SK-N-SH (cell line): ENCODE data around the gene BTRC. TPM values are rescaled to one million over a fixed set of nuclear protein-coding genes. Genes with fewer than 3 reads are reported as not detected.

Experiments
- CTCF ChIA-PET: fragments of 300-600, 350-600 bp; formaldehyde crosslinking; extraction: SDS; loops from one replicate; lab custom pipeline; 2021; lab: Yijun Ruan, JAX
- POLR2A ChIA-PET: fragments of 350-600 bp; sonication (Branson Sonifier 250); formaldehyde crosslinking; extraction: SDS; loops from one replicate; lab custom pipeline; 2020; ENCODE audit warnings: antibody characterized with exemption, inconsistent platforms; lab: Yijun Ruan, JAX
- DNase-seq: peaks from one replicate; pipeline ENCODE4 v3.0.0; 2012
- H2AFZ ChIP-seq: fragments of 200-600 bp; sonication (generic); 2 replicates; pipeline ENCODE4 v1.8.1; 2016; ENCODE audit warnings: antibody characterized with exemption, mild to moderate bottlenecking, low read depth
- H3F3A ChIP-seq: fragments of 200-600 bp; sonication (generic); replicated peaks from 2 replicates; pipeline ENCODE3; 2016; ENCODE audit warnings: antibody characterized with exemption, mild to moderate bottlenecking; ENCODE audit not compliant: insufficient read depth
- H3K27ac ChIP-seq, 2 experiments: fragments of 200-500 bp in 1 of 2; fragments of 200-600 bp in 1 of 2; sonication (Bioruptor generic) in 1 of 2; sonication (generic), shearing (Covaris generic) in 1 of 2; 2 replicates each; pipeline versions ENCODE4 v1.5.1 to v1.6.1; 2014 to 2016; ENCODE audit warnings: low read depth in 2 of 2, inconsistent platforms in 1 of 2, low read length in 1 of 2, mild to moderate bottlenecking in 1 of 2, mixed read lengths in 1 of 2
- H3K27me3 ChIP-seq: fragments of 200-600 bp; sonication (generic), shearing (Covaris generic); 2 replicates; pipeline ENCODE4 v1.6.1; 2016; ENCODE audit warnings: mixed run types; ENCODE audit not compliant: insufficient read depth
- H3K36me3 ChIP-seq, 2 experiments: fragments of 200-500 bp in 1 of 2; fragments of 200-600 bp in 1 of 2; sonication (Bioruptor generic) in 1 of 2; sonication (generic) in 1 of 2; replicated peaks in 1 of 2; 2 replicates each; pipeline versions ENCODE3 to v1.5.1; 2014 to 2016; ENCODE audit warnings: low read length in 1 of 2, mild to moderate bottlenecking in 1 of 2; ENCODE audit not compliant: insufficient read depth in 2 of 2, control insufficient read depth in 1 of 2
- H3K4me1 ChIP-seq, 2 experiments: fragments of 200-500 bp in 1 of 2; fragments of 200-600 bp in 1 of 2; sonication (Bioruptor generic) in 1 of 2; sonication (generic), shearing (Covaris generic) in 1 of 2; 2 replicates each; pipeline versions ENCODE4 v1.5.1 to v1.6.1; 2014 to 2016; ENCODE audit warnings: low read depth in 1 of 2, low read length in 1 of 2, mixed run types in 1 of 2; ENCODE audit not compliant: insufficient read depth in 2 of 2, control insufficient read depth in 1 of 2
- H3K4me2 ChIP-seq: fragments of 200-600 bp; sonication (generic), shearing (Covaris generic); 2 replicates; pipeline ENCODE4 v1.6.1; 2017; ENCODE audit warnings: mixed run types
- H3K4me3 ChIP-seq, 2 experiments: fragments of 200-500 bp in 1 of 2; fragments of 200-600 bp in 1 of 2; sonication (Bioruptor generic) in 1 of 2; sonication (generic), shearing (Covaris generic) in 1 of 2; 2 replicates each; pipeline versions ENCODE4 v1.5.1 to v1.8.1; 2014 to 2016; ENCODE audit warnings: low read depth in 2 of 2, inconsistent platforms in 1 of 2, low read length in 1 of 2, mild to moderate bottlenecking in 1 of 2, mixed read lengths in 1 of 2, moderate library complexity in 1 of 2
- H3K79me2 ChIP-seq: fragments of 200-600 bp; sonication (generic); 2 replicates; pipeline ENCODE4 v1.8.1; 2017; ENCODE audit warnings: mild to moderate bottlenecking; ENCODE audit not compliant: insufficient read depth
- H3K9ac ChIP-seq: fragments of 200-600 bp; sonication (generic); 2 replicates; pipeline ENCODE4 v1.6.1; 2017; ENCODE audit warnings: mixed run types
- H3K9me2 ChIP-seq: fragments of 200-600 bp; sonication (generic); 2 replicates; pipeline ENCODE4 v1.6.1; 2017; ENCODE audit warnings: mixed run types
- H3K9me3 ChIP-seq: fragments of 200-600 bp; sonication (generic); 2 replicates; pipeline ENCODE4 v1.6.1; 2017; ENCODE audit warnings: mixed run types, mild to moderate bottlenecking, moderate library complexity
- H4K20me1 ChIP-seq: fragments of 200-600 bp; sonication (generic); 2 replicates; pipeline ENCODE4 v1.6.1; 2017; ENCODE audit warnings: mild to moderate bottlenecking, mixed run types; ENCODE audit not compliant: insufficient read depth
- CHD2 ChIP-seq: fragments of 150-350 bp; IDR thresholded peaks from 2 replicates; pipeline ENCODE4 v1.6.1; 2018; ENCODE audit warnings: low read length; ENCODE audit not compliant: partially characterized antibody
- CTCF ChIP-seq: fragments of 200-600 bp; sonication (generic); IDR thresholded peaks from 2 replicates; pipeline ENCODE4 v1.6.1; 2017; ENCODE audit warnings: antibody characterized with exemption, mild to moderate bottlenecking, moderate library complexity
- ELF1 ChIP-seq: IDR thresholded peaks from 2 replicates; pipeline ENCODE4 v1.4.0; 2012
- EP300 ChIP-seq, 2 experiments: IDR thresholded peaks; 2 replicates each; pipeline versions ENCODE4 v1.4.0 to v1.6.1; 2012; ENCODE audit warnings: borderline replicate concordance in 1 of 2, low read depth in 1 of 2, low read length in 1 of 2
- EZH2phosphoT487 ChIP-seq: fragments of 200-600 bp; sonication (generic); IDR thresholded peaks from 2 replicates; pipeline ENCODE4 v1.6.1; 2017; ENCODE audit warnings: low read depth, mixed run types, mild to moderate bottlenecking, antibody characterized with exemption, moderate library complexity, borderline replicate concordance
- FOXM1 ChIP-seq: IDR thresholded peaks from 2 replicates; pipeline ENCODE4 v1.4.0; 2012; ENCODE audit warnings: low read depth, mild to moderate bottlenecking
- GATA2 ChIP-seq: sonication (generic); formaldehyde crosslinking; IDR thresholded peaks from 2 replicates; pipeline ENCODE4 v1.5.0; 2020; ENCODE audit warnings: mild to moderate bottlenecking, missing genetic modification reagents
- IRF3 ChIP-seq: fragments of 150-350 bp; IDR thresholded peaks from 2 replicates; pipeline ENCODE4 v1.6.1; 2016; ENCODE audit warnings: mild to moderate bottlenecking, low read depth, low read length
- JUND ChIP-seq: IDR thresholded peaks from 2 replicates; pipeline ENCODE4 v1.4.0; 2012
- MAX ChIP-seq: IDR thresholded peaks from 2 replicates; pipeline ENCODE4 v1.4.0; 2012; ENCODE audit warnings: low read depth
- MXI1 ChIP-seq: IDR thresholded peaks from 2 replicates; pipeline ENCODE4 v1.6.1; 2012; ENCODE audit warnings: mild to moderate bottlenecking, low read depth, low read length, improper control_type of control experiment
- NFIC ChIP-seq: IDR thresholded peaks from 2 replicates; pipeline ENCODE4 v1.4.0; 2012; ENCODE audit warnings: borderline replicate concordance
- PBX3 ChIP-seq: IDR thresholded peaks from 2 replicates; pipeline ENCODE4; 2012
- RFX5 ChIP-seq: IDR thresholded peaks from 2 replicates; pipeline ENCODE4 v1.6.1; 2012; ENCODE audit warnings: mild to moderate bottlenecking, improper control_type of control experiment, low read length
- TAF1 ChIP-seq: IDR thresholded peaks from 2 replicates; pipeline ENCODE4 v1.6.1; 2012; ENCODE audit warnings: low read depth, mild to moderate bottlenecking, low read length, moderate library complexity, borderline replicate concordance
- TCF12 ChIP-seq: IDR thresholded peaks from 2 replicates; pipeline ENCODE4 v1.4.0; 2012
- TEAD4 ChIP-seq: IDR thresholded peaks from 2 replicates; pipeline ENCODE4 v1.4.0; 2012; ENCODE audit warnings: mild to moderate bottlenecking, borderline replicate concordance; ENCODE audit not compliant: insufficient read depth
- USF1 ChIP-seq: IDR thresholded peaks from 2 replicates; pipeline ENCODE4 v1.4.0; 2012; ENCODE audit warnings: low read depth, borderline replicate concordance
- USF2 ChIP-seq: fragments of 150-350 bp; IDR thresholded peaks from 2 replicates; pipeline ENCODE4 v1.6.1; 2017; ENCODE audit warnings: antibody characterized with exemption, low read length, low read depth, borderline replicate concordance
- whole genome bisulfite sequencing: methylation state at CpG from one replicate; pipeline ENCODE4 v1.1.6; 2017; ENCODE audit warnings: low lambda C conversion rate; 5-methylcytosine and 5-hydroxymethylcytosine counted together
- polyA plus RNA-seq, 3 experiments: library from polyadenylated mRNA; depleted of rRNA; stranded (reverse); fragments of >200 nt; gene quantifications; 2 replicates each; pipeline ENCODE4 v1.2.3, GENCODE V29; 2012

Gene BTRC
- polyA plus RNA-seq, 1 of the 3 experiments (the other 2 are of a cell fraction), result 6.5 TPM

GRCh38 chr10:101393378-101393777 is 39.4 kb downstream of the BTRC start:
- H3K9me3 ChIP-seq, result no peaks in the 10 kb centered on the region
- peaks cover 14% of the 10 kb centered on the region; the same call in 1 of the 2 replicates for H4K20me1 ChIP-seq
- POLR2A ChIA-PET, result no interaction called here
- H3K4me3 ChIP-seq, result no peak overlapping the region
- CTCF ChIA-PET, result no interaction called here
- TF ChIP-seq NFIC (no peak), USF1 (no peak), MXI1 (no peak), PBX3 (no peak), JUND (no peak), CHD2 (no peak), EP300 (IDR thresholded peaks at IDR 0.05; ENCODE audit: borderline replicate concordance in 1 of 2, low read depth in 1 of 2, low read length in 1 of 2) (no peak), TEAD4 (no peak), CTCF (no peak), EZH2phosphoT487 (no peak)
- no peak overlapping the region for H2AFZ ChIP-seq
- DNase-seq, result no peak
- H3K79me2 ChIP-seq, result peaks cover 23% of the 10 kb centered on the region
- H3F3A ChIP-seq, result peaks cover 9% of the 10 kb centered on the region
- H3K9me2 ChIP-seq, result no peaks in the 10 kb centered on the region
- H3K27me3 ChIP-seq, result no peaks in the 10 kb centered on the region
- 79% methylated on average over 2 of the region's 2 CpGs for WGBS
- H3K9ac ChIP-seq, result no peak overlapping the region
- H3K4me1 ChIP-seq, result peaks cover 3 to 6% of the 10 kb centered on the region in 2 experiments; a peak in 3 of 4 replicates
- H3K4me2 ChIP-seq, result no peak overlapping the region
- H3K36me3 ChIP-seq, result no peaks in the 10 kb centered on the region
- H3K27ac ChIP-seq, result no peak overlapping the region

GRCh38 chr10:101394524-101395133 is 40.7 kb downstream of the BTRC start:
- Histone ChIP-seq H3K9me2 (no peaks in the 10 kb centered on the region), H3K4me1 (peaks cover 3 to 6% of the 10 kb centered on the region in 2 experiments; a peak in 3 of 4 replicates), H3K27ac (no peak overlapping the region), H3K9ac (no peak overlapping the region), H3K4me3 (no peak overlapping the region), H3K27me3 (no peaks in the 10 kb centered on the region), H3K4me2 (no peak overlapping the region), H2AFZ (no peak overlapping the region), H3F3A (peaks cover 9% of the 10 kb centered on the region), H3K36me3 (no peaks in the 10 kb centered on the region), H3K9me3 (no peaks in the 10 kb centered on the region), H4K20me1 (peaks cover 14% of the 10 kb centered on the region; the same call in 1 of the 2 replicates), H3K79me2 (peaks cover 24% of the 10 kb centered on the region)
- WGBS, result 95% methylated on average over 5 of the region's 5 CpGs
- POLR2A ChIA-PET, result no interaction called here
- CTCF ChIA-PET, result interaction anchor here (1.0 to 2.2 kb wide), 3 partner anchors 47 to 252 kb away, joined by 3 to 7 read pairs (median 4); no protein-coding TSS in a partner anchor
- no peak for DNase-seq
- no peak for TF ChIP-seq USF1
- TF ChIP-seq IRF3, result no peak
- no peak for TF ChIP-seq USF2
- TF ChIP-seq TCF12, result no peak
- no peak for TF ChIP-seq GATA2 (CRISPR knock-in tag)
- no peak for TF ChIP-seq TEAD4
- TF ChIP-seq CHD2, result no peak
- TF ChIP-seq FOXM1, result no peak
- no peak for TF ChIP-seq MXI1
- no peak for TF ChIP-seq ELF1
- no peak for TF ChIP-seq EP300 (IDR thresholded peaks at IDR 0.05; ENCODE audit: borderline replicate concordance in 1 of 2, low read depth in 1 of 2, low read length in 1 of 2)
- no peak for TF ChIP-seq MAX
- no peak for TF ChIP-seq TAF1
- no peak for TF ChIP-seq EZH2phosphoT487
- no peak for TF ChIP-seq RFX5
